Retinal pigment epithelial cell (primary cell): Measurements from ENCODE around the gene C12orf56.

Source experiments
- DNase-seq: peaks from one replicate; pipeline ENCODE4 v3.0.0-alpha.2; 2010; ENCODE audit warnings: low read depth
- H3K4me3 ChIP-seq: 2 replicates; pipeline ENCODE4 v1.5.1; 2011; ENCODE audit warnings: mild to moderate bottlenecking, low read length, control low read depth, moderate library complexity
- CTCF ChIP-seq: conservative IDR thresholded peaks from 2 replicates; pipeline ENCODE4 v1.5.1; 2011; ENCODE audit warnings: low read depth, low read length, control low read depth, inconsistent platforms

Gene C12orf56

GRCh38 chr12:64236549-64236948 is 154.0 kb downstream of the C12orf56 start:
- TF ChIP-seq CTCF: no peak
- no peak for DNase-seq
- no peak overlapping the region for H3K4me3 ChIP-seq

- no peak for DNase-seq
- no peak overlapping the region for H3K4me3 ChIP-seq
- no peak for TF ChIP-seq CTCF
These were observed 158.4 kb downstream of the C12orf56 start for GRCh38 chr12:64232196-64232595.

- no peak for DNase-seq
- no peak overlapping the region for H3K4me3 ChIP-seq
- TF ChIP-seq CTCF: no peak
These were observed 160.8 kb downstream of the C12orf56 start for GRCh38 chr12:64229796-64230195.

- no peak for TF ChIP-seq CTCF
- H3K4me3 ChIP-seq: no peak overlapping the region
- DNase-seq: no peak
These were observed 161.3 kb downstream of the C12orf56 start for GRCh38 chr12:64229240-64229639.

GRCh38 chr12:64225626-64226025 is 164.9 kb downstream of the C12orf56 start:
- DNase-seq: no peak
- no peak for TF ChIP-seq CTCF
- no peak overlapping the region for H3K4me3 ChIP-seq

- peak; percentile 73 for DNase-seq
- no peak for TF ChIP-seq CTCF
- peak within 1 kb of the TSS; percentile 92 for H3K4me3 ChIP-seq
These were observed 168.4 kb downstream of the C12orf56 start, which contains the start of gene KICS2 for GRCh38 chr12:64222009-64222765. KICS2 (minus strand) TSS chr12:64222296; CDS start chr12:64222237, 59 bp downstream.

GRCh38 chr12:64221651-64222008 is 168.9 kb downstream of the C12orf56 start:
- DNase-seq: peak; percentile 46
- H3K4me3 ChIP-seq: peak overlapping the region; percentile 92
- no peak for TF ChIP-seq CTCF
